CD4-positive, alpha-beta T cell treated with Interleukin-4 for 4 hours (primary cell): ENCODE results near the gene RHOXF1.
"Not testable (repeated sequence)": the region's sequence is repeated elsewhere in the genome, so short reads cannot be mapped to it uniquely, and the experiment has no call there.

ENCODE experiments used
- DNase-seq: peaks from one replicate; pipeline ENCODE4 v3.0.0-alpha.2; 2020

Gene RHOXF1

DNA sequence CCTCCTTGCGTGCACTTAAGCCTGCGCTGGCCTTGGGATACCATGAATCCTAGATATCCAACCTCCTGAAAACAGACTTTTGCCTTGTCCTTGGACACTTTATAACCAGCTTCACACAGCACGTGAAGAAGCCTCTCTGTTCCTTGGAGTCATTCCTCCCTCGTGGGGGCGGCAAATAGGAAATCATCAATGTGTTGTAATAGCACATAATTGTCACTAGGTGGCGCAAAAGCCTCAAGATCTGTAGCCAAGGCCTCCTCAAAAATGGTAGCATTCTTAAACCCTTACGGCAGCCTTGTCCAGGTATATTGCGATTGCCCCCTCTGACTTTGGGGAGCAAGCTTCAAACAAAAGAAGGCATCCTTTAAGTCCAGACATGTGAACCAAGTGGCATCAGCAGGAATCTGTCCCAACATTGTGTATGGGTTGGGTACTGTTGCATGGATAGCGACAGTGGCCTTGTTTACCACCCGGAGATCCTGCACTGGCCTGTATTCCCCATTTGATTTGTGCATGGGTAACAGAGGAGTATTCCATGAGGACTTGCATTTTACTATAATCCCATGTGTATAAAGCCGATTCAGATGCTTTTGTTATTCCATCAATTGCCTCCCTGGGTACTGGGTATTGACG, 30.0 kb downstream of the RHOXF1 start:
- DNase-seq: not testable (repeated sequence)

GRCh38 chrX:120077590-120077989, 38.1 kb downstream of the RHOXF1 start, which contains the start of gene RHOXF2B:
Gene RHOXF2B, minus strand, starts transcription at chrX:120077690. Its CDS starts 138 bp downstream, at chrX:120077552.
- DNase-seq: not testable (repeated sequence)

DNA sequence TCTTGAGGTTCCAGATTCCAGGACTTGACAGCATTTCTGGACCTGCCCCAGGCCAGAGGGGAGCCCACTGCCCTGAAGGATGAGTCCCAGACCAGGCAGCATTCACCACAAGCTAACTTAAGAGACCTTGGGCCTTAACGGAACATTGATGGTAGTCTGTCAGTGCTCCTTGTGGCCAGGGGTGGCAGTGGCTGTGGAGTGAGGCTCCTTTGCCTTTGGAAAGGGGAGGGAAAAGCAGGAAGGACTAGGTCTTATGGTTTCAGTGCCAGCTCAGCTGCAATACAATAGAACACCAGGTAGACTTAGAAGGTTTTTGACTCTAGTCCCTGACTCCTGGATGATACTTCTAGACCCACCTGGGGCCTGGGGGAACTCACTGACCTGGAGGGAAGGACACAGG, 49.5 kb downstream of the RHOXF1 start:
- not testable (repeated sequence) for DNase-seq
